Mesenchymal stem cell (in vitro differentiated cells and primary cell): ENCODE data around the gene P2RX4.

Source experiments
- DNase-seq: peaks from one replicate; pipeline ENCODE4 v3.0.0-alpha.2; 2013
- H2AFZ ChIP-seq: one replicate; pipeline ENCODE4 v1.6.1; 2013; ENCODE audit warnings: low read depth, mild to moderate bottlenecking, control low read depth, inconsistent platforms, low read length, moderate library complexity
- H2AK5ac ChIP-seq: 2 replicates; pipeline ENCODE4 v1.6.1; 2013; ENCODE audit warnings: low read length, moderate library complexity, mild to moderate bottlenecking, inconsistent platforms; ENCODE audit not compliant: severe bottlenecking
- H2BK120ac ChIP-seq: one replicate; pipeline ENCODE4 v1.6.1; 2013; ENCODE audit warnings: low read depth, mild to moderate bottlenecking, inconsistent platforms, low read length, moderate library complexity
- H2BK12ac ChIP-seq, 2 experiments: one replicate each; pipeline ENCODE4 v1.6.1; 2013; ENCODE audit warnings: inconsistent platforms in 2 of 2, low read length in 2 of 2, mild to moderate bottlenecking in 2 of 2, moderate library complexity in 2 of 2, control low read depth in 1 of 2
- H2BK15ac ChIP-seq: one replicate; pipeline ENCODE4 v1.6.1; 2013; ENCODE audit warnings: mild to moderate bottlenecking, low read depth, inconsistent platforms; ENCODE audit not compliant: poor library complexity, severe bottlenecking
- H2BK5ac ChIP-seq: 2 replicates; pipeline ENCODE4 v1.6.1; 2013; ENCODE audit warnings: low read depth, mild to moderate bottlenecking, low read length, control low read depth, inconsistent platforms; ENCODE audit not compliant: poor library complexity, severe bottlenecking
- H3K14ac ChIP-seq, 2 experiments: one replicate each; pipeline ENCODE4 v1.6.1; 2013; ENCODE audit warnings: inconsistent platforms in 2 of 2, low read length in 2 of 2, control low read depth in 1 of 2, mild to moderate bottlenecking in 1 of 2, moderate library complexity in 1 of 2
- H3K18ac ChIP-seq, 2 experiments: one replicate each; pipeline ENCODE4 v1.6.1; 2013; ENCODE audit warnings: inconsistent platforms in 2 of 2, low read length in 2 of 2, control low read depth in 1 of 2, low read depth in 1 of 2, mild to moderate bottlenecking in 1 of 2
- H3K23ac ChIP-seq, 2 experiments: one replicate each; pipeline ENCODE4 v1.6.1; 2013; ENCODE audit warnings: inconsistent platforms in 2 of 2, low read length in 2 of 2, mild to moderate bottlenecking in 2 of 2, moderate library complexity in 2 of 2, control low read depth in 1 of 2
- H3K27ac ChIP-seq: 2 replicates; pipeline ENCODE4 v1.5.1; 2013; ENCODE audit warnings: mild to moderate bottlenecking, moderate library complexity, low read length, control low read depth, inconsistent platforms; ENCODE audit not compliant: poor library complexity, severe bottlenecking
- H3K27me3 ChIP-seq, 2 experiments: 2 replicates each; pipeline versions ENCODE4 v1.6.1 to v1.7.0; 2013; ENCODE audit warnings: low read length in 2 of 2, mild to moderate bottlenecking in 2 of 2, moderate library complexity in 2 of 2, control low read depth in 1 of 2, inconsistent platforms in 1 of 2; ENCODE audit not compliant: control insufficient read depth in 1 of 2, insufficient read depth in 1 of 2
- H3K36me3 ChIP-seq, 2 experiments: 2 replicates each; pipeline versions ENCODE4 v1.6.1 to v1.7.0; 2013; ENCODE audit warnings: low read length in 2 of 2, control low read depth in 1 of 2, inconsistent platforms in 1 of 2, low read depth in 1 of 2, mild to moderate bottlenecking in 1 of 2; ENCODE audit not compliant: insufficient read depth in 2 of 2, control insufficient read depth in 1 of 2
- H3K4ac ChIP-seq, 2 experiments: one replicate each; pipeline ENCODE4 v1.6.1; 2013; ENCODE audit warnings: inconsistent platforms in 2 of 2, low read length in 2 of 2, mild to moderate bottlenecking in 2 of 2, moderate library complexity in 2 of 2, control low read depth in 1 of 2, low read depth in 1 of 2
- H3K4me1 ChIP-seq: 2 replicates; pipeline ENCODE4 v1.6.1; 2013; ENCODE audit warnings: low read depth, low read length, control low read depth; ENCODE audit not compliant: control insufficient read depth, insufficient read depth
- H3K4me2 ChIP-seq: 2 replicates; pipeline ENCODE4 v1.6.1; 2013; ENCODE audit warnings: low read length, mild to moderate bottlenecking, inconsistent platforms; ENCODE audit not compliant: poor library complexity, severe bottlenecking
- H3K4me3 ChIP-seq, 2 experiments: 2 replicates each; pipeline versions ENCODE4 v1.5.1 to v1.7.0; 2013; ENCODE audit warnings: low read length in 2 of 2, mild to moderate bottlenecking in 2 of 2, control low read depth in 1 of 2, low read depth in 1 of 2; ENCODE audit not compliant: insufficient read depth in 1 of 2
- H3K79me1 ChIP-seq: replicated peaks from 2 replicates; pipeline ENCODE4 v1.6.1; 2013; ENCODE audit warnings: mild to moderate bottlenecking, control low read depth, low read length, inconsistent platforms; ENCODE audit not compliant: poor library complexity, severe bottlenecking
- H3K9ac ChIP-seq: 2 replicates; pipeline ENCODE4 v1.7.0; 2013; ENCODE audit warnings: mild to moderate bottlenecking, low read length, moderate library complexity
- H3K9me3 ChIP-seq: 2 replicates; pipeline ENCODE4 v1.7.0; 2013; ENCODE audit warnings: mild to moderate bottlenecking, low read length; ENCODE audit not compliant: control insufficient read depth
- H4K8ac ChIP-seq: one replicate; pipeline ENCODE4 v1.6.1; 2013; ENCODE audit warnings: inconsistent platforms, mild to moderate bottlenecking, low read length, moderate library complexity
- H4K91ac ChIP-seq: one replicate; pipeline ENCODE4 v1.6.1; 2013; ENCODE audit warnings: mild to moderate bottlenecking, low read length, inconsistent platforms
- WGBS: methylation state at CpG from one replicate; pipeline ENCODE4 v1.1.7; 2013; ENCODE audit warnings: mixed read lengths; 5-methylcytosine and 5-hydroxymethylcytosine counted together

The P2RX4 gene

GRCh38 chr12:121245031-121245430, 35.1 kb downstream of the P2RX4 start:
- Histone ChIP-seq H3K36me3 (peaks cover 59 to 77% of the 10 kb centered on the region in 2 experiments), H2AFZ (no peak overlapping the region), H2AK5ac (no peak overlapping the region), H3K4me3 (no peak overlapping the region), H3K4ac (no peak overlapping the region), H3K27me3 (no peaks in the 10 kb centered on the region), H3K9me3 (no peaks in the 10 kb centered on the region), H2BK12ac (no peak overlapping the region), H3K9ac (no peak overlapping the region), H2BK15ac (no peak overlapping the region), H3K14ac (no peak overlapping the region), H2BK120ac (no peak overlapping the region), H3K79me1 (no peaks in the 10 kb centered on the region), H3K4me2 (no peak overlapping the region), H3K4me1 (peaks cover 6% of the 10 kb centered on the region), H3K23ac (no peak overlapping the region), H4K8ac (no peak overlapping the region), H4K91ac (no peak overlapping the region), H3K18ac (no peak overlapping the region), H2BK5ac (no peak overlapping the region), H3K27ac (no peak overlapping the region)
- WGBS: 95% methylated on average over 5 of the region's 14 CpGs
- DNase-seq: no peak

GRCh38 chr12:121245951-121246350, 36.0 kb downstream of the P2RX4 start:
- H2AFZ ChIP-seq: no peak overlapping the region

GRCh38 chr12:121246893-121247557, 37.1 kb downstream of the P2RX4 start:
- Histone ChIP-seq H4K8ac (no peak overlapping the region), H3K9ac (no peak overlapping the region), H3K9me3 (no peaks in the 10 kb centered on the region), H2BK120ac (no peak overlapping the region), H2BK5ac (no peak overlapping the region), H3K4me1 (peaks cover 1% of the 10 kb centered on the region), H3K23ac (peak overlapping the region in 1 of 2 experiments; percentile 16), H2BK15ac (no peak overlapping the region), H3K18ac (no peak overlapping the region), H3K14ac (no peak overlapping the region), H3K27me3 (no peaks in the 10 kb centered on the region), H4K91ac (no peak overlapping the region), H2AK5ac (no peak overlapping the region), H2BK12ac (no peak overlapping the region), H3K4me3 (no peak overlapping the region), H3K4ac (no peak overlapping the region), H3K79me1 (no peaks in the 10 kb centered on the region), H3K36me3 (peaks cover 66 to 70% of the 10 kb centered on the region in 2 experiments), H3K27ac (no peak overlapping the region), H2AFZ (no peak overlapping the region), H3K4me2 (no peak overlapping the region)
- WGBS: 96% methylated on average over 16 of the region's 16 CpGs
- no peak for DNase-seq

More at GRCh38 chr12:121245951-121246350, 36.0 kb downstream of the P2RX4 start:
- Histone ChIP-seq H3K23ac (no peak overlapping the region), H3K36me3 (peaks cover 65 to 74% of the 10 kb centered on the region in 2 experiments), H4K8ac (no peak overlapping the region), H2BK12ac (no peak overlapping the region), H3K14ac (no peak overlapping the region), H4K91ac (no peak overlapping the region), H3K4me2 (no peak overlapping the region), H2BK120ac (no peak overlapping the region), H3K79me1 (no peaks in the 10 kb centered on the region), H3K4me1 (peaks cover 1% of the 10 kb centered on the region), H3K9me3 (no peaks in the 10 kb centered on the region), H3K4ac (no peak overlapping the region), H2AK5ac (no peak overlapping the region), H3K27ac (no peak overlapping the region), H3K9ac (no peak overlapping the region), H3K4me3 (no peak overlapping the region), H2BK5ac (no peak overlapping the region), H3K27me3 (no peaks in the 10 kb centered on the region), H2BK15ac (no peak overlapping the region), H3K18ac (no peak overlapping the region)
- 86% methylated on average over 7 of the region's 7 CpGs for WGBS
- DNase-seq: no peak

- Histone ChIP-seq H2AK5ac (no peak overlapping the region), H4K8ac (no peak overlapping the region), H3K18ac (no peak overlapping the region), H2BK120ac (no peak overlapping the region), H3K23ac (no peak overlapping the region), H3K4me1 (peaks cover 1% of the 10 kb centered on the region), H3K27me3 (no peaks in the 10 kb centered on the region), H2BK12ac (no peak overlapping the region), H3K36me3 (peaks cover 71 to 81% of the 10 kb centered on the region in 2 experiments), H3K4ac (no peak overlapping the region), H3K14ac (no peak overlapping the region), H3K4me2 (no peak overlapping the region), H4K91ac (no peak overlapping the region), H3K9ac (no peak overlapping the region), H2BK5ac (no peak overlapping the region), H3K27ac (no peak overlapping the region), H3K9me3 (no peaks in the 10 kb centered on the region), H3K79me1 (no peaks in the 10 kb centered on the region), H2BK15ac (no peak overlapping the region), H3K4me3 (no peak overlapping the region), H2AFZ (no peak overlapping the region)
- no peak for DNase-seq
- 97% methylated on average over 22 of the region's 22 CpGs for WGBS
Observed at GRCh38 chr12:121248622-121249021, 38.7 kb downstream of the P2RX4 start.
